Measurements from ENCODE around the gene TRIM66. TPM values are rescaled to one million over a fixed set of nuclear protein-coding genes. Genes with fewer than 3 reads are reported as not detected.

Gene TRIM66
- total RNA-seq, 3 donors from 2014 or later, result 9.6 to 21.3 (median 15.9) TPM

- H3K36me3 ChIP-seq (ENCODE audit: low read depth), result no peaks in the 10 kb centered on the region
- DNase-seq (peak in 1 of 3 donors; percentile 45), ATAC-seq (no peak)
- no peak for TF ChIP-seq CTCF (IDR thresholded peaks at IDR 0.05)
- no peaks in the 10 kb centered on the region for H3K9me3 ChIP-seq
- no peak overlapping the region for H3K4me3 ChIP-seq
- H3K4me1 ChIP-seq (ENCODE audit: low read depth), result peaks cover 3% of the 10 kb centered on the region
- intact Hi-C loops (cut with DNase I, micrococcal nuclease), result loop anchor here in 1 of 2 donors (10.0 kb wide), 1 partner anchor 92 kb away; no protein-coding TSS in a partner anchor
Observed at GRCh38 chr11:8712506-8712905, 30.0 kb upstream of the TRIM66 start.

GRCh38 chr11:8711895-8712442 is 29.5 kb upstream of the TRIM66 start:
- intact Hi-C loops (cut with DNase I, micrococcal nuclease), result loop anchor here in 1 of 2 donors (10.0 kb wide), 1 partner anchor 93 kb away; no protein-coding TSS in a partner anchor
- H3K36me3 ChIP-seq (ENCODE audit: low read depth), result no peaks in the 10 kb centered on the region
- no peak for TF ChIP-seq CTCF (IDR thresholded peaks at IDR 0.05)
- no peak for ATAC-seq
- H3K4me1 ChIP-seq (ENCODE audit: low read depth), result peaks cover under 1% of the 10 kb centered on the region
- no peak for DNase-seq
- H3K9me3 ChIP-seq, result no peaks in the 10 kb centered on the region
- no peak overlapping the region for H3K4me3 ChIP-seq

- TF ChIP-seq CTCF (IDR thresholded peaks at IDR 0.05), result no peak
- Histone ChIP-seq H3K9me3 (no peaks in the 10 kb centered on the region), H3K4me3 (no peak overlapping the region), H3K36me3 (ENCODE audit: low read depth) (no peaks in the 10 kb centered on the region), H3K4me1 (ENCODE audit: low read depth) (no peaks in the 10 kb centered on the region)
- intact Hi-C loops (cut with DNase I, micrococcal nuclease), result loop anchor here in 1 of 2 donors (10.0 kb wide), 1 partner anchor 95 kb away; no protein-coding TSS in a partner anchor
- ATAC-seq (no peak), DNase-seq (no peak)
Observed at GRCh38 chr11:8709777-8710176, 27.3 kb upstream of the TRIM66 start.

GRCh38 chr11:8709002-8709672 is 26.7 kb upstream of the TRIM66 start:
- peak; percentile 53 to 86 (median 73) for DNase-seq
- ATAC-seq, result peak; percentile 49
- H3K4me3 ChIP-seq, result no peak overlapping the region
- no peaks in the 10 kb centered on the region for H3K4me1 ChIP-seq (ENCODE audit: low read depth)
- H3K9me3 ChIP-seq, result no peaks in the 10 kb centered on the region
- intact Hi-C loops (cut with DNase I, micrococcal nuclease), result no loop called here
- TF ChIP-seq CTCF (IDR thresholded peaks at IDR 0.05), result no peak
- no peaks in the 10 kb centered on the region for H3K36me3 ChIP-seq (ENCODE audit: low read depth)

GRCh38 chr11:8707541-8708191 is 25.2 kb upstream of the TRIM66 start:
- no peaks in the 10 kb centered on the region for H3K9me3 ChIP-seq
- H3K36me3 ChIP-seq (ENCODE audit: low read depth), result no peaks in the 10 kb centered on the region
- intact Hi-C loops (cut with DNase I, micrococcal nuclease), result no loop called here
- TF ChIP-seq CTCF (IDR thresholded peaks at IDR 0.05), result no peak
- H3K4me3 ChIP-seq, result no peak overlapping the region
- peak in 1 of 3 donors; percentile 57 for DNase-seq
- no peaks in the 10 kb centered on the region for H3K4me1 ChIP-seq (ENCODE audit: low read depth)
- no peak for ATAC-seq

Data from mucosa of descending colon (tissue), 3 donors.